HTERT RPE-1 (cell line): Measurements from ENCODE around the gene NR3C1.

Source experiments
- in situ Hi-C: fragments of 300-500 bp; cut with MboI; formaldehyde crosslinking; loops from 4 replicates; pipeline ENCODE4 v1.14.3; 2020; ENCODE audit warnings: low sequenced_read_pairs

Gene NR3C1

GRCh38 chr5:143403593-143404415 lies at the start of gene NR3C1:
NR3C1 (minus strand) TSS chr5:143403686; CDS start chr5:143400839, 2,847 bp downstream.
- in situ Hi-C loops: no loop called here

DNA sequence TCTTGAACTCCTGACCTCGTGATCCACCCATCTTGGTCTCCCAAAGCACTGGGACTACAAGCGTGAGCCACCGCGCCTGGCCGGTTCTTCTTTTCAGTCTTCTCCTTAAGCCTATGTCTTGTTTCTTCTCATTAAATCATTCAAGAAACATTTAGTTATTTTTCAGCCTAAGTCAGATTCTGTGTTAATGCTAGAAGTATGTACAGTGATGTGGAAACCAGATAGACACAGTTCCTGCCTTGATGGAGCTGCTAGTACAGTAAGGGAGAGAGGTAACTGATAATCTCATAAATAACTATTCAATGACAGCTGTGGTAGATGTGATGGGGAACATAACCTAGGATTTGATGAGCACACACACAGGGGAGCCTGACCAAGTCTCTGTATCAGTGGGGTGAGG lies 46.3 kb upstream of the NR3C1 start:
- in situ Hi-C loops: no loop called here

DNA sequence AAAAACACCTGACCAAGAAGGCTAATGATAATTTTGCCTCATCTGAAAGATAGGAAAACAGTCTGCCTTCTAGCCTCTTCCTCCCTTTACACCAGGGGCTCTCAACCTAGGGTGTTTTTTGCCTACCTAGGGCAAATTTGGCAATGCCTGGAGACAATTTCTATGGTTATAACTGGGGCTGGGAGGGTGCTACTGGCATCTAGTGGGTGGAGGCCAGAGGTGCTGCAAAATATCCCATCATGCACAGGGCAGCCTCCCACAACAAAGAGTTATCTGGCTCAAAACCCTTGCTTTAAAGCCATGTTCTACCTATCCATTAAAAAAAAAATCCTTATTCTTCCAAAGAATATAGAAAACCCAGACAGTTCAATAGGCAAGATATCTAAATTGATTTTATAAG lies 45.0 kb upstream of the NR3C1 start:
- in situ Hi-C loops: no loop called here

- in situ Hi-C loops: no loop called here
Measured at GRCh38 chr5:143447983-143448382, 44.5 kb upstream of the NR3C1 start.

DNA sequence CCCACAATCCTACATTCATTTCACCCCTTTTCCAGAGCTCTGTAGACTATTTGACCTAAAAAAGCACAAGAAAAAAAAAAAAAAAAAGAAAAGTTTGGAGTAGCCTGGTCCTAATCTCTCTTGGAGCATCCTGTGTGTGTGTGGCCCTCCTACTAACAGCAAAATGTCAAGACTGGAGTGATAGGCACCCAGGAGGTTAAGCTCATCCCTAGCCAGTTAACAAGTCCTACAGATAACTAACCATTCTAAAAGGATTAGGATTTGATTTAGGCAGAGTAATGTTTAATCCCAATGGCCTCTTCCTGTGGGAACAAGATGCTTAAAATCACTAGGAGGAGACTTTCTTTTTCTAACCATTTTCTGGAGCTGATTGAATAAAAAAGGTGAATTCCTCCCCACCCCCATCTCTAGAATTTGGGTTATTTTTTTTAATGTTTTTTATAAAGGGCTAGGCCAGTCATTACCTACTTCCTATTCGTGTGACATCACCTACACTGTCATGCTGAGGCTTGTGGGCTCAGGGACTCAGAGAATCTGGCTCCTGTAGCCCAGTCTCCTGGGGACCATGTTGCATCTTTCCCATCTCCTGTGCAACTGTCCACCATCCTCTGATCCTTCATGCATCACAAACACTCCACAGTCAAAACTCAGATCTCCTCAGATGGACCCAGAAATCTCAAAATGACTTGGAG lies 43.2 kb upstream of the NR3C1 start:
- in situ Hi-C loops: no loop called here

DNA sequence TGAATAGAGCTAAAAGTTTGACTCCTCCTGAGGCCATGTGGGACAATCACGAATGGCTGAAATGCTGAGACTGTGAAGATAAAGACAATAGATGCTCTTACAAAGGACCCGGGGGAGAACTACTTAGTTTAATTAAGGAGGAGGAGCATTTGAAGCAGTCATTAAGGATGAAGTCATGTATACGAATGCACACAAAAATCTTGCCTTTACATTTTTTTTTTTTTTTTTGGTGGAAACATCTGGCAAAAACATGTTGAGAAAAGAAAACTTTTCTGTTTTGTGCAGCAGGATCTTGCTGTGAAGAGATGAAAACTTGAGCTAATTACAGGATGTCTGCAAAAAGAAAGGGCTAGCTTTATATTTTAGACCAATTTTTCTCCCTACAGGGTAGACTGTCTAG lies 42.3 kb upstream of the NR3C1 start:
- in situ Hi-C loops: no loop called here

DNA sequence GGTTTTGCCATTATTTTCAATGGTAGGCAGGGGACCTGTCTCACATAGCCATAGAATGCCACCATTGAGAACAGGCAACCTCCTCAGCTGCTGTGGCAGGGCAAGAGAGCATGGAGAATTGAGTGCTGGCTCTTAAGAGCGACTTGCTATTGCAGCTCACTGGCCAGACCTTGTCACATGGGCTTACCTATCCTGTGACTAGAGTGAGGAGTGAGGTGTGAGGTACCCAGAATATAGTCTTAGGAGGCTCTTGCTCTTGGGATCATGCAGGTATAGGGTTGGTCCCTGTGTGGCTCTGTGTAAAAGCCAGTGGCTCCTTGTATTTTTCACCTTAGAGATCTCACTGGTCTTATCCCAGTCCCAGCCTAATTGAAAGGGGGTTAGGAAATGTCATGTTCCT lies 39.8 kb upstream of the NR3C1 start:
- in situ Hi-C loops: no loop called here

- in situ Hi-C loops: no loop called here
Measured at GRCh38 chr5:143442385-143442784, 38.9 kb upstream of the NR3C1 start.

- in situ Hi-C loops: no loop called here
Measured at GRCh38 chr5:143440448-143441115, 37.1 kb upstream of the NR3C1 start.

- in situ Hi-C loops: no loop called here
Measured at GRCh38 chr5:143437666-143438273, 34.3 kb upstream of the NR3C1 start.

- in situ Hi-C loops: no loop called here
Measured at GRCh38 chr5:143436871-143437270, 33.4 kb upstream of the NR3C1 start.

- in situ Hi-C loops: no loop called here
Measured at GRCh38 chr5:143435210-143435657, 31.7 kb upstream of the NR3C1 start.

GRCh38 chr5:143434261-143435209 lies 31.0 kb upstream of the NR3C1 start:
- in situ Hi-C loops: no loop called here

DNA sequence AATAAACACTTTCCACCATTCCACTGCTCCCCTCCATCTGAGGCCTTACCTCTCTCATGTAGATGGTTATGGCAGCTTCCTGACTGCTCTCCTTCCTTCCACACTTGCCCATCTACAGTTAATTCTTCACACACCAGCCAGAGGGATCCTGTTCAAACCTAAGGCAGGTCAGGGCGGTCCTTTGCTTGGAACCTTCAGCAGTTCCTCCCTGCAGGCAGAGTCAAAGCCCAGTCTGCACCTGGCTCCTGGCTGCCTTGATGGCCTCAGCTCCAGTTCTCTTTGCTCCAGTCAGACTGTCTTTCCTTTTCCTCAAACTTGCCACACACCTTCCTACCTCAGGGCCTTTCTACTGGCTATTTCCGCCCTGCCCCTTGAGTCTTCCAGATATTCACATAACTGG lies 30.2 kb upstream of the NR3C1 start:
- in situ Hi-C loops: no loop called here

GRCh38 chr5:143432658-143433239 lies 29.3 kb upstream of the NR3C1 start:
- in situ Hi-C loops: no loop called here

- in situ Hi-C loops: no loop called here
Measured at GRCh38 chr5:143431789-143432188, 28.3 kb upstream of the NR3C1 start.

GRCh38 chr5:143428738-143429420 lies 25.4 kb upstream of the NR3C1 start:
- in situ Hi-C loops: no loop called here

- in situ Hi-C loops: no loop called here
Measured at GRCh38 chr5:143428155-143428554, 24.7 kb upstream of the NR3C1 start.

DNA sequence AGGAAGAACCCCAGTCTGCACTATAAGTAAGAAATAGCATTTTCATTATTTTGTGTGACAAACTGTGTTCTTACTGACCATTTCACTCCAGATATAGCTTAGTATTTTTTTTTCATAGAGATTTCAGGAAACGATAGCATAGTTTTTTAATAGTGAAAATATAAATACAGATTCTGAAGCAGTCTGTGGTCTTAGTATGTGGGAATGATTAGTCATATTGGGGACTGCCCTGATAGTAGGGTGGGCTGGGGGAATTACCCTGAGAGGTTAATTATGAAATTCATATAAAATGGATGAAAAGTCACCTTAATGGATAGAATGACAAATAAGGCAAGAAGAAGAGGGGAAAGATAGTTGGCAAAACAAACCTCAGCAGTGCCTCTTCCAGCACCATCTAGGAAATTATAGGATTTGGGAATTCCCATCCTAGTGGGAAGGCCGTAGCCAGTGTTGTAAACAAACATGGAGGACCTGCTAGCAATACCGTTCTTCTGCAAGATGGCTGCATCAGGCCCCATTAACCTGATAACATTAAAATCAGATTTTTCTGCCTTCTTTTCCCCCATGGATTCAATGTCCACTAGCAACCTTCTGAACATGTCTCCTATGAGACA lies 23.7 kb upstream of the NR3C1 start:
- in situ Hi-C loops: no loop called here
